Kidney (tissue), 22 donors: ENCODE measurements around the gene SPEM3. TPM values are rescaled to one million over a fixed set of nuclear protein-coding genes. Genes with fewer than 3 reads are reported as not detected.

Experiments
- DNase-seq, 5 donors: peaks; one replicate each; pipeline ENCODE4 v3.0.0-alpha.2; 2013 to 2020
- FAIRE-seq: peaks from 2 replicates; lab custom pipeline; 2012; peaks lifted over from hg19 to GRCh38; lab: Jason Lieb, UNC
- H3K27ac ChIP-seq, 2 donors: one replicate each; pipeline ENCODE4 v1.7.0; 2013; ENCODE audit warnings: low read depth in 2 of 2, low read length in 2 of 2, inconsistent platforms in 1 of 2
- H3K27me3 ChIP-seq: one replicate; pipeline ENCODE4 v1.7.1; 2013; ENCODE audit warnings: low read length, inconsistent platforms; ENCODE audit not compliant: control insufficient read depth, insufficient read depth
- H3K36me3 ChIP-seq, 3 donors: one replicate each; pipeline versions ENCODE4 v1.7.0 to v1.7.1; 2013; ENCODE audit warnings: low read length in 3 of 3, control low read depth in 1 of 3, inconsistent platforms in 1 of 3; ENCODE audit not compliant: insufficient read depth in 3 of 3, control insufficient read depth in 2 of 3
- H3K4me1 ChIP-seq, 3 donors: one replicate each; pipeline versions ENCODE4 v1.7.0 to v1.7.1; 2013; ENCODE audit warnings: low read length in 3 of 3, inconsistent platforms in 1 of 3, low read depth in 1 of 3; ENCODE audit not compliant: control insufficient read depth in 2 of 3, insufficient read depth in 2 of 3
- H3K4me3 ChIP-seq, 3 donors: one replicate each; pipeline versions ENCODE4 v1.7.0 to v1.8.1; 2013; ENCODE audit warnings: low read length in 3 of 3, control low read depth in 1 of 3, inconsistent platforms in 1 of 3
- H3K9ac ChIP-seq, 3 donors: one replicate each; pipeline versions ENCODE4 v1.7.0 to v1.7.1; 2013; ENCODE audit warnings: low read length in 3 of 3, control low read depth in 1 of 3, inconsistent platforms in 1 of 3
- H3K9me3 ChIP-seq, 3 donors: one replicate each; pipeline versions ENCODE4 v1.7.0 to v1.7.1; 2013; ENCODE audit warnings: low read length in 3 of 3, control low read depth in 1 of 3, inconsistent platforms in 1 of 3; ENCODE audit not compliant: control insufficient read depth in 2 of 3, insufficient read depth in 1 of 3
- CTCF ChIP-seq: IDR thresholded peaks from 3 replicates; pipeline ENCODE4 v1.5.1; 2012; ENCODE audit warnings: mild to moderate bottlenecking, moderate library complexity, borderline replicate concordance; ENCODE audit not compliant: insufficient read depth; ENCODE audit errors: extremely low read depth
- intact Hi-C: fragments of 100-400 bp; cut with DNase I; formaldehyde crosslinking; loops from one replicate; pipeline ENCODE4 v1.11.1; 2022
- long read RNA-seq, 10 donors: library from polyadenylated mRNA in 1 of 10; unstranded in 1 of 10; transcript quantifications; one replicate each; pipeline ENCODE4 v2.0.0 and lab custom pipeline, GENCODE V29; 2021 to 2026
- polyA plus RNA-seq: library from polyadenylated mRNA; stranded (reverse); fragments of 350-450 nt; fragmentation: Illumina TruSeq; extraction: RNeasy Lipid Tissue Mini Kit (QIAGEN cat#74804); gene quantifications from one replicate; pipeline ENCODE4 v1.2.3, GENCODE V29; 2014; ENCODE audit warnings: low read depth, low replicate concordance; ENCODE audit not compliant: insufficient read depth
- total RNA-seq: library from RNA; stranded (reverse); fragmentation: NEBNext Ultra II Directional; extraction: Animal tissue kit (Norgen Biotek cat#: 25700); gene quantifications from one replicate; pipeline ENCODE4 v1.2.1, GENCODE V29; 2021
- donor health status: control.
- donor health status: control.
- donor health status: control.
- donor health status: control.
- donor health status: control.
- donor health status: DM: yes; HTN: yes; CAD: no.
- donor health status: Normal renal cell carcinoma (clear cell type).

SPEM3 gene
- total RNA-seq = not detected
- polyA plus RNA-seq = not detected
- long read RNA-seq, donor 1 = 0 reads
- long read RNA-seq, donor 2 = 0 reads
- long read RNA-seq, donor 3 = 0 reads
- long read RNA-seq, donor 4 = 0 reads
- long read RNA-seq, donor 5 = 0 reads
- long read RNA-seq, donor 6 = 0 reads
- long read RNA-seq, donor 7 = 0 reads
- long read RNA-seq, donor 8 = 0 reads
- long read RNA-seq, donor 9 = 0 reads
- long read RNA-seq, donor 10 = 0 reads

GRCh38 chr17:7428557-7428956 lies at the start of gene SPEM3:
Gene SPEM3, plus strand, starts transcription at chr17:7428857. Its CDS starts 46 bp downstream, at chr17:7428903.
- H3K9me3 ChIP-seq = no peaks in the 10 kb centered on the region
- DNase-seq (no peak), FAIRE-seq (no peak)
- H3K27me3 ChIP-seq = no peaks in the 10 kb centered on the region
- intact Hi-C loops = no loop called here
- no peaks in the 10 kb centered on the region for H3K36me3 ChIP-seq
- no peak within 1 kb of the TSS for H3K4me3 ChIP-seq
- H3K9ac ChIP-seq = no peak within 1 kb of the TSS
- no peak within 1 kb of the TSS for H3K27ac ChIP-seq
- no peaks in the 10 kb centered on the region for H3K4me1 ChIP-seq
- TF ChIP-seq CTCF = no peak

GRCh38 chr17:7379134-7379533 lies 49.5 kb upstream of the SPEM3 start:
- Histone ChIP-seq H3K4me1 (peaks cover 0 to 17% (median 10%) of the 10 kb centered on the region in 3 donors), H3K9ac (no peak overlapping the region), H3K36me3 (no peaks in the 10 kb centered on the region), H3K9me3 (no peaks in the 10 kb centered on the region), H3K27ac (no peak overlapping the region), H3K4me3 (no peak overlapping the region), H3K27me3 (peaks cover 5% of the 10 kb centered on the region)
- TF ChIP-seq CTCF = no peak
- FAIRE-seq = no peak
- DNase-seq = no peak
- intact Hi-C loops = no loop called here

- Histone ChIP-seq H3K9ac (peak overlapping the region in 2 of 3 donors; percentile 2 to 48), H3K4me3 (peak overlapping the region in 2 of 3 donors; percentile 71 to 75), H3K27ac (peak overlapping the region in 1 of 2 donors; percentile 49), H3K4me1 (peaks cover 0 to 17% (median 10%) of the 10 kb centered on the region in 3 donors), H3K36me3 (no peaks in the 10 kb centered on the region), H3K27me3 (peaks cover 5% of the 10 kb centered on the region), H3K9me3 (no peaks in the 10 kb centered on the region)
- peak in 1 of 5 donors; percentile 49 for DNase-seq
- no peak for FAIRE-seq
- intact Hi-C loops = no loop called here
- no peak for TF ChIP-seq CTCF
These were observed 48.3 kb upstream of the SPEM3 start for GRCh38 chr17:7380321-7380720.
